Activated T-helper 2 cell treated with anti-CD3 and anti-CD28 coated beads, Interferon-gamma antibody, Interleukin-2, Interleukin-4, amounts not matched to agents 10 μg/mL and 5 μg/mL and 100 μg/mL, durations not matched to agents 14 hours and 24 hours and 36 hours (primary cell): ENCODE data around the gene OR10P1. TPM values are rescaled to one million over a fixed set of nuclear protein-coding genes. Genes with fewer than 3 reads are reported as not detected.

Source experiments
- DNase-seq: peaks from one replicate; pipeline ENCODE4 v3.0.0; 2021; ENCODE audit warnings: low spot score
- H3K27ac Mint-ChIP-seq: one replicate; pipeline ENCODE4 v1.8.0; 2021; ENCODE audit warnings: mixed read lengths
- H3K27me3 Mint-ChIP-seq: one replicate; pipeline ENCODE4 v1.8.0; 2021; ENCODE audit warnings: low read depth, mixed read lengths
- H3K36me3 Mint-ChIP-seq: one replicate; pipeline ENCODE4 v1.8.0; 2021; ENCODE audit warnings: low read depth, mixed read lengths
- H3K4me1 Mint-ChIP-seq: one replicate; pipeline ENCODE4 v1.8.0; 2021; ENCODE audit warnings: low read depth, mixed read lengths
- H3K4me3 Mint-ChIP-seq: one replicate; pipeline ENCODE4 v1.8.0; 2021; ENCODE audit warnings: low read depth, mild to moderate bottlenecking, moderate library complexity, mixed read lengths
- H3K9me3 Mint-ChIP-seq: one replicate; pipeline ENCODE4 v1.8.0; 2021; ENCODE audit warnings: mixed read lengths
- intact Hi-C: fragments of 100-400 bp; cut with micrococcal nuclease; formaldehyde crosslinking; loops from one replicate; pipeline ENCODE4 v1.15.1; 2023
- total RNA-seq: library from RNA; stranded (reverse); gene quantifications from 2 replicates; pipeline ENCODE4 v1.2.3, GENCODE V29; 2022

The OR10P1 gene
- total RNA-seq, 1 donor from 2014 or later = not detected

- peaks cover 8% of the 10 kb centered on the region for H3K4me1 Mint-ChIP-seq
- no peaks in the 10 kb centered on the region for H3K9me3 Mint-ChIP-seq
- intact Hi-C loops = loop anchor here (2.0 kb wide), 1 partner anchor 28 kb away; no protein-coding TSS in a partner anchor
- no peak for DNase-seq
- no peak overlapping the region for H3K27ac Mint-ChIP-seq
- H3K36me3 Mint-ChIP-seq = no peaks in the 10 kb centered on the region
- peaks cover 17% of the 10 kb centered on the region for H3K27me3 Mint-ChIP-seq
- no peak overlapping the region for H3K4me3 Mint-ChIP-seq
Measured at GRCh38 chr12:55657212-55657611, 20.5 kb downstream of the OR10P1 start.

GRCh38 chr12:55658212-55658611, 21.5 kb downstream of the OR10P1 start:
- Mint-ChIP-seq H3K9me3 (no peaks in the 10 kb centered on the region), H3K27ac (no peak overlapping the region), H3K4me1 (no peaks in the 10 kb centered on the region), H3K27me3 (peaks cover 22% of the 10 kb centered on the region), H3K36me3 (no peaks in the 10 kb centered on the region), H3K4me3 (no peak overlapping the region)
- no peak for DNase-seq
- intact Hi-C loops = no loop called here

- Mint-ChIP-seq H3K4me1 (no peaks in the 10 kb centered on the region), H3K27me3 (peaks cover 22% of the 10 kb centered on the region), H3K36me3 (no peaks in the 10 kb centered on the region), H3K9me3 (no peaks in the 10 kb centered on the region), H3K4me3 (no peak overlapping the region), H3K27ac (no peak overlapping the region)
- intact Hi-C loops = no loop called here
- DNase-seq = no peak
Measured at GRCh38 chr12:55658635-55659391, 22.1 kb downstream of the OR10P1 start.

GRCh38 chr12:55659486-55660385, 23.0 kb downstream of the OR10P1 start:
- Mint-ChIP-seq H3K27me3 (peaks cover 25% of the 10 kb centered on the region), H3K4me3 (no peak overlapping the region), H3K9me3 (no peaks in the 10 kb centered on the region), H3K27ac (no peak overlapping the region), H3K4me1 (no peaks in the 10 kb centered on the region), H3K36me3 (no peaks in the 10 kb centered on the region)
- intact Hi-C loops = loop anchor here (2.0 kb wide), 1 partner anchor 77 kb away; no protein-coding TSS in a partner anchor
- DNase-seq = no peak

GRCh38 chr12:55663391-55663790, 26.7 kb downstream of the OR10P1 start:
- Mint-ChIP-seq H3K4me3 (no peak overlapping the region), H3K36me3 (no peaks in the 10 kb centered on the region), H3K27me3 (peaks cover 18% of the 10 kb centered on the region), H3K4me1 (no peaks in the 10 kb centered on the region), H3K27ac (no peak overlapping the region), H3K9me3 (no peaks in the 10 kb centered on the region)
- intact Hi-C loops = no loop called here
- no peak for DNase-seq

- Mint-ChIP-seq H3K4me1 (no peaks in the 10 kb centered on the region), H3K27me3 (peaks cover 18% of the 10 kb centered on the region), H3K9me3 (no peaks in the 10 kb centered on the region), H3K4me3 (no peak overlapping the region), H3K36me3 (no peaks in the 10 kb centered on the region), H3K27ac (no peak overlapping the region)
- intact Hi-C loops = no loop called here
- DNase-seq = no peak
Measured at GRCh38 chr12:55664826-55665225, 28.1 kb downstream of the OR10P1 start.

- DNase-seq = no peak
- H3K4me3 Mint-ChIP-seq = no peak overlapping the region
- intact Hi-C loops = no loop called here
- H3K9me3 Mint-ChIP-seq = no peaks in the 10 kb centered on the region
- H3K27ac Mint-ChIP-seq = no peak overlapping the region
- H3K27me3 Mint-ChIP-seq = peaks cover 11% of the 10 kb centered on the region
- no peaks in the 10 kb centered on the region for H3K4me1 Mint-ChIP-seq
- no peaks in the 10 kb centered on the region for H3K36me3 Mint-ChIP-seq
Measured at GRCh38 chr12:55666508-55666907, 29.8 kb downstream of the OR10P1 start.

- H3K4me3 Mint-ChIP-seq = no peak overlapping the region
- no peaks in the 10 kb centered on the region for H3K36me3 Mint-ChIP-seq
- H3K27ac Mint-ChIP-seq = no peak overlapping the region
- intact Hi-C loops = no loop called here
- DNase-seq = no peak
- peaks cover 15% of the 10 kb centered on the region for H3K27me3 Mint-ChIP-seq
- no peaks in the 10 kb centered on the region for H3K9me3 Mint-ChIP-seq
- H3K4me1 Mint-ChIP-seq = no peaks in the 10 kb centered on the region
Measured at GRCh38 chr12:55670276-55670675, 33.6 kb downstream of the OR10P1 start.

- intact Hi-C loops = no loop called here
- Mint-ChIP-seq H3K4me3 (no peak overlapping the region), H3K9me3 (no peaks in the 10 kb centered on the region), H3K27me3 (peaks cover 26% of the 10 kb centered on the region), H3K36me3 (no peaks in the 10 kb centered on the region), H3K27ac (no peak overlapping the region), H3K4me1 (no peaks in the 10 kb centered on the region)
- no peak for DNase-seq
Measured at GRCh38 chr12:55671746-55672145, 35.1 kb downstream of the OR10P1 start.

GRCh38 chr12:55673638-55674037, 36.9 kb downstream of the OR10P1 start:
- Mint-ChIP-seq H3K4me1 (no peaks in the 10 kb centered on the region), H3K27me3 (peaks cover 26% of the 10 kb centered on the region), H3K9me3 (no peaks in the 10 kb centered on the region), H3K4me3 (no peak overlapping the region), H3K36me3 (no peaks in the 10 kb centered on the region), H3K27ac (no peak overlapping the region)
- intact Hi-C loops = no loop called here
- DNase-seq = no peak

GRCh38 chr12:55675666-55676065, 39.0 kb downstream of the OR10P1 start:
- Mint-ChIP-seq H3K4me1 (no peaks in the 10 kb centered on the region), H3K9me3 (no peaks in the 10 kb centered on the region), H3K27ac (no peak overlapping the region), H3K27me3 (peaks cover 29% of the 10 kb centered on the region), H3K4me3 (no peak overlapping the region), H3K36me3 (no peaks in the 10 kb centered on the region)
- DNase-seq = no peak
- intact Hi-C loops = no loop called here

GRCh38 chr12:55676707-55677106, 40.0 kb downstream of the OR10P1 start:
- H3K4me3 Mint-ChIP-seq = no peak overlapping the region
- no peaks in the 10 kb centered on the region for H3K36me3 Mint-ChIP-seq
- no peaks in the 10 kb centered on the region for H3K9me3 Mint-ChIP-seq
- no peak for DNase-seq
- H3K27ac Mint-ChIP-seq = no peak overlapping the region
- peaks cover 2% of the 10 kb centered on the region for H3K4me1 Mint-ChIP-seq
- intact Hi-C loops = no loop called here
- H3K27me3 Mint-ChIP-seq = peaks cover 37% of the 10 kb centered on the region

GRCh38 chr12:55679691-55680090, 43.0 kb downstream of the OR10P1 start:
- Mint-ChIP-seq H3K36me3 (no peaks in the 10 kb centered on the region), H3K27ac (no peak overlapping the region), H3K4me3 (no peak overlapping the region), H3K27me3 (peaks cover 31% of the 10 kb centered on the region), H3K4me1 (peaks cover 2% of the 10 kb centered on the region), H3K9me3 (no peaks in the 10 kb centered on the region)
- intact Hi-C loops = no loop called here
- DNase-seq = no peak
